Activated effector memory CD4-positive, alpha-beta T cell treated with anti-CD3 and anti-CD28 coated beads, Interleukin-2, amount 50 U/mL, for 16 hours (primary cell): ENCODE results near the gene AGO1.
"Not testable (repeated sequence)": the region's sequence is repeated elsewhere in the genome, so short reads cannot be mapped to it uniquely, and the experiment has no call there.

ENCODE experiments used
- DNase-seq: peaks from one replicate; pipeline ENCODE4 v3.0.0-alpha.2; 2020

AGO1 gene

GRCh38 chr1:35882945-35883634 lies at the start of gene AGO1:
AGO1 (plus strand) TSS chr1:35883209; CDS start chr1:35883422, 213 bp downstream.
- peak; percentile 99 for DNase-seq

- DNase-seq, result no peak
Measured at GRCh38 chr1:35833395-35833794, 49.6 kb upstream of the AGO1 start.

GRCh38 chr1:35834218-35834617 lies 48.8 kb upstream of the AGO1 start:
- DNase-seq, result no peak

- DNase-seq, result no peak
Measured at GRCh38 chr1:35835398-35835797, 47.6 kb upstream of the AGO1 start.

- DNase-seq, result no peak
Measured at GRCh38 chr1:35836734-35837133, 46.3 kb upstream of the AGO1 start.

- no peak for DNase-seq
Measured at GRCh38 chr1:35838693-35839245, 44.2 kb upstream of the AGO1 start.

GRCh38 chr1:35844826-35845225 lies 38.2 kb upstream of the AGO1 start:
- DNase-seq, result no peak

- DNase-seq, result no peak
Measured at GRCh38 chr1:35845766-35846165, 37.2 kb upstream of the AGO1 start.

- no peak for DNase-seq
Measured at GRCh38 chr1:35847935-35848565, 35.0 kb upstream of the AGO1 start.

- no peak for DNase-seq
Measured at GRCh38 chr1:35850051-35850450, 33.0 kb upstream of the AGO1 start.

- DNase-seq, result no peak
Measured at GRCh38 chr1:35850716-35851115, 32.3 kb upstream of the AGO1 start.

GRCh38 chr1:35851132-35851869 lies 31.7 kb upstream of the AGO1 start:
- no peak for DNase-seq

GRCh38 chr1:35852241-35852640 lies 30.8 kb upstream of the AGO1 start:
- DNase-seq, result no peak

- DNase-seq, result no peak
Measured at GRCh38 chr1:35854989-35855700, 27.9 kb upstream of the AGO1 start.

GRCh38 chr1:35856964-35857363 lies 26.0 kb upstream of the AGO1 start:
- DNase-seq, result no peak

GRCh38 chr1:35857830-35858229 lies 25.2 kb upstream of the AGO1 start:
- no peak for DNase-seq

GRCh38 chr1:35860696-35861095 lies 22.3 kb upstream of the AGO1 start:
- DNase-seq, result no peak

- DNase-seq, result no peak
Measured at GRCh38 chr1:35863136-35863535, 19.9 kb upstream of the AGO1 start.

GRCh38 chr1:35863881-35864625 lies 19.0 kb upstream of the AGO1 start:
- DNase-seq, result no peak

GRCh38 chr1:35864813-35865212 lies 18.2 kb upstream of the AGO1 start:
- DNase-seq, result no peak

GRCh38 chr1:35866991-35867390 lies 16.0 kb upstream of the AGO1 start:
- no peak for DNase-seq

- not testable (repeated sequence) for DNase-seq
Measured at GRCh38 chr1:35869245-35869950, 13.6 kb upstream of the AGO1 start.
